ENCODE results near the gene QRICH2.
"Not testable (repeated sequence)": the region's sequence is repeated elsewhere in the genome, so short reads cannot be mapped to it uniquely, and the experiment has no call there.

Gene QRICH2

GRCh38 chr17:76277300-76278267 is 30.5 kb downstream of the QRICH2 start:
- DNase-seq, result no peak

- no peak for DNase-seq
Observed at GRCh38 chr17:76276461-76277299, 31.4 kb downstream of the QRICH2 start.

DNA sequence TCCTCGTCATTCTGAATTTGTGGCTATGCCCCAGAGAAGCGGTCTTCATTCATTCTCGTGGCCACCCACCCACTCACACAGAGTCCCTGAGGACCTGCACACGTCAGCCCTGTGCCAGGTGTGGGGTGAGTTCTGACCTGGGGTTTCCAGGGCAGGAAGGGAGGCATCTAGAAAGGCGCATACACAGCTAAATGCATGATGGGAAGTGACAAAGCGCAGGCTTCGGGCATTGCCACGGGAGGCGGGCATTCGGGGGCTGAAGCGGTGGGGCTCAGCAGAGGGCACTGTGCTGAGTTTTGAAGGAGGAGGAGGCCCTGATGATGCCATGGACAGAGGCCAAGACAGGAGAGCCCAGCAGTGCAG is 32.0 kb downstream of the QRICH2 start:
- DNase-seq, result no peak

DNA sequence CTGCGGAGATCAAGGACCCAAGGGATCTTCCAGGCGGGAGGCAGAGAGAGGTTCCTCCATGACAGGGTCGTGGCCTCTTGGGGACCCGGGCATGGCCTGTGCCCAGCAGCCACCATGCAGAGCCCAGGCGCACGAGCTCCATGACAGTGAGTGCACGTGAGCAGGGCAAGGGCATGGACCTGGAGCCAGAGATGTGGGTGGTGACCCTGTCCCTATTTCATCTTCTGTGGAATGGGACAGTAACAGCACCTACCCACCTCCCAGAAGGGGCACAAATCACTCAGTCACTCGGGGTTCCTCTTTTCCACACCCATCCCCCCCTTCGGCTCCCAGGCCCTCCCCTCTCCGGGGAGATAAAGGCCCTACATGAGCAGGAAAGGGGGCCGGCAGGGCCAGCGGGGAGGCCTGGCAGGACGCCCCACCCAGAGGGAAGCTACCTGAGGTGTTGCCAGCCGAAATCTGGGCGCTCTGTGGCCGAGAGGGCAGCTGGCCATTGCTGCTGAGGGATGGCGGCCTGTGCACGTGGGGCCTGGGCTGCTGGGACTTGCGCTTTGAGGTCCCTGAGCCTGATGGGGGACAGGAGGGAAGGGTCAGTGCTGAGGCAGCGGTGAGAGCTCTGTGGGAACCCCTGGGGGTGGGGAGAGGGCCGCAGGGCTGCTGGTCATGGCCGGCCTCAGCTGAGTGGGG is 32.6 kb downstream of the QRICH2 start:
- DNase-seq, result no peak

DNA sequence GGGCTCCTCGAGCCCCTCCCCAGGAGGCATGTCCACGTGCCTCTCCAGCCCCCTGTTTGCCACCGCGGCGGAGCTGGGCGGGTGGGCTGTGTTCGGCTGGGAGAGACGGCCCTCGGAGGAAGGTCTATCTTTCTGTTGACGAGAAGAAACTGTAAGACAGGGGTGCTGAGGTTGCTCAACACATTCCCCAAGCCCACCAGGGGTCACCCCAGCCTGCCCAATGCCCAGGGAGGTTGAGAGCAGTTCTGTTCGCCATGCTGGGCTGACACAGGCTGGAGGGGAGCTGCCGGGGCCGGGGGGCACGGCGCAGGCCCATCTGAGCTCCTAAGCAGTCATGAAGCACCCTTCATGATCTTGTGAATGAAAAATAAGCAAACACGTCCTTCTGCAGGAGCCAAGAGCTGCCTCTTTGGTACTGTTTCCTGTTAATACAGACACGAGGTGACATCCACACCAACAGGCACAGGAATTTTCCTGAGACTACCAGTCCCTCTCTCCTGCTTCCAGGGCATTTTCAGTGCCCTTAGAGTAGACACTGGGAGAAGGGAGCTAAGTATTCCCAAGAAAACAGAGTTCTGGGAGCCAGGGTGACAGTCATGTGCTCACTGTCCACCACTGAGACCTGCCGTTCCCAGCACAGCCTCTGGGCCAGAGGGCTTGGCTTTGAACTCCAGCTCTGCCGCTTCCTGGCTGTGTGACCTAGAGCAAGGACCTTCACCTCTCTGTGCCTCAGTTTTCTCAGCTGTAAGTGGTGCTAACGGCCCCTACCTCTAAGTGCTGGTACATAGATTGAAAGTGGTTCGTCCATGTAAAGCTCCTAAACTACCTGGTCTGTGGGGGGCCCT is 33.7 kb downstream of the QRICH2 start:
- DNase-seq, result no peak

GRCh38 chr17:76273445-76274111 is 34.5 kb downstream of the QRICH2 start:
- no peak for DNase-seq

DNA sequence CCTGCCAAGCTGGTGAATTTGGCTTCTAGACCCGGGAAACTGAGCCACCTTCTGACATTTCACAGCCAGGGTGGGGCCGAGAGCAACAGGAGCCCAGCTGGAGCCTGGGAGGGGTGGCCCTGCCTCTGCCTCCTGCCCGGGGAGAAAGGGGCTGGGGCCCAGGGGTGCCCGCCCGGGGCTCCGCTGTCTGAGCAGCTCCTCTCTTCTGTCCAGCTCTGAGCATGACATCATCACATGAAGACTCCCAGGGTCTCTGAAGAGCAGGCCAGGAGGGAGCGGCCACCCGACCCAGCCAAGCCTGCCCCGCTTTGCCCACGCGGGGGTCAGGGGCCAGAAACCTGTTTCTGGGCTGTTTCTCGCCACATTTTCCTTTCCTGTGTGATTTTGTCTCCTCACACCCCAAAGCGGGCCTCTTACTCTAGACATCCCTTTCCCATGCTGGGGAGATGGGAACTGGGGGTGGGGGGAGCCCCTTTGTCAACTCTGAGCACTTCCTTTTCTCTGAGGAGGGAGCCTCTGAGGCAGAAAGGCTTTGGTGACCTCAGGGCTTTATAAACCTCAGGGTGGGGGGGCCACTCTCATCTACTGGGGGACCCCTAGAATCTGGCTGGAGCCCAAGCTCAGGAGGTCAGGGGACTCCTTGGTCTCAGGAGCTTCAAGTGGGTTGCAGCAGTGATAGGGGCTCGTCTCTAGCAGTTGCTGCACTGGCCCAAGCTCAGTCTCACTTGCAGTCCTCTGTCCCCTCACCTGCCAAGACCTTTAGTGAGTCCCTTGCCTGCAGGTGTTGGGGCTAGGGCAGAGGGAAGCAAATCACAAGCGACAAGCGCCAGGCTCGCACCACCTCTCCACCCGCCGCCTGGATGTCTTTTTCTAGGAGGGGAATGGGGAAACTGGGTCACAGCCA is 35.3 kb downstream of the QRICH2 start:
- no peak for DNase-seq

- DNase-seq, result no peak
Observed at GRCh38 chr17:76271669-76272540, 36.2 kb downstream of the QRICH2 start.

- no peak for DNase-seq
Observed at GRCh38 chr17:76270770-76271668, 37.1 kb downstream of the QRICH2 start.

DNA sequence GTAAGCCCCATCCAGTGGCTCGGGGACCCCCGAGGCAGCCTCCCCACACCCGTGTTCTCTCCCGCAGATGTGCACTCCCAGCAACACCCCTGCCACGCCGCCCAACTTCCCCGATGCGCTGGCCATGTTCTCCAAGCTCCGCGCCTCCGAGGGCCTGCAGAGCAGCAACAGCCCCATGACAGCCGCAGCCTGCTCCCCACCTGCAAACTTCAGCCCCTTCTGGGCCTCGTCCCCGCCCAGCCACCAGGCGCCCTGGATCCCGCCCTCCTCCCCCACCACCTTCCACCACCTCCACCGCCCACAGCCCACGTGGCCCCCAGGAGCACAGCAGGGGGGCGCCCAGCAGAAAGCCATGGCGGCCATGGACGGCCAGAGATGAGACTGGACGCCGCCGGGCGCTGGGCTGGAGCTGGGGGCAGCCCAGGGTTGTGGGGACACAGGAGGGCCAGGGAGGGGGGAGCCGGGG is 37.9 kb downstream of the QRICH2 start:
- no peak for DNase-seq

DNA sequence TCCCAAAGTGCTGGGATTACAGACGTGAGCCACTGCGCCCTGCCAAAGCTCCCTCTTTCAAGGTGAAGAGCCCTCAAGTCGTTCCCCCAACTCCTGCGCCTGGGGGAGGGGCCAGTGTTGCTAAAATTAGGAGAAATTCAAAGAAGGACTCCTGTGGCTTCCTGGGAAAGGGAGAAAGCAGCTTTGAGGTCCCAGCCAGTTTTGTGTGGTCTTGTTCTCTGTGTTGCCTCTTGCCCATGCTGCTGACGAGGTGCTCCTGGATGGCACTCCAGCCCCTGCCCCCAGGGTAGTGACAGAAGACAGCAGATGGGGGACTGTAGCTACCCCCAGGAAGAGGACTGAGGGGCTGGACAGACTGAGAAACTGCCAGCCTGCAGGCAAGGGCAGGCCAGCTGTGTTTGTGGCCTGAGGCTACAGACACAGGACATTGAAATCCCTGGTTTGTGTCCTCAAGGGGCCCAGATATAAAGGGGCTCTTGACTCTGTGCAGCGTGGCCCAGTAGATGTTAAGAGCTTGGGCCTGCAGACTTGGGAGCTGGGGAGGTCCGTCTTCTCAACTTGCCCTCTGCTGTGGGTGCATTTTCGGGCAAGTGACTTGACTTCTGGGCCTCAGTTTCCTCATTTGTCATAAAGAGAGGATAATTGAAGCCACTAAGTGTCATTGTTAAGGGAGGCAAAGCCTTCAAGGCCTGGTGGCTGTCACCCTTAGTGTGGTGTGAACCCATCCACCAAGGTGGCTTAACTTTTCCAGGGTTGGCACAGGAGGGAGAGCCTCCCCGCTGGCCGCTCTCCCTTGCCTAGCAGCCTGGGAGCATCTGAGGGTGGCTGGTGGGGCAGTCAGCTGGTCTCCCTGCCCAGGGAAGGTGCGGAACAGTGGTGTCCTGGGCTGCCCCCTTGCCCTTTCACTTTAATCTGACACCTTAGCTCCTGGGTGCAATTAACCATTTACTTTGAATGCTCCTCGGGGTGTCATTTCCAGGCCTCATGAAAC is 38.8 kb downstream of the QRICH2 start:
- no peak for DNase-seq

GRCh38 chr17:76268015-76268749 is 39.9 kb downstream of the QRICH2 start:
- DNase-seq, result no peak

DNA sequence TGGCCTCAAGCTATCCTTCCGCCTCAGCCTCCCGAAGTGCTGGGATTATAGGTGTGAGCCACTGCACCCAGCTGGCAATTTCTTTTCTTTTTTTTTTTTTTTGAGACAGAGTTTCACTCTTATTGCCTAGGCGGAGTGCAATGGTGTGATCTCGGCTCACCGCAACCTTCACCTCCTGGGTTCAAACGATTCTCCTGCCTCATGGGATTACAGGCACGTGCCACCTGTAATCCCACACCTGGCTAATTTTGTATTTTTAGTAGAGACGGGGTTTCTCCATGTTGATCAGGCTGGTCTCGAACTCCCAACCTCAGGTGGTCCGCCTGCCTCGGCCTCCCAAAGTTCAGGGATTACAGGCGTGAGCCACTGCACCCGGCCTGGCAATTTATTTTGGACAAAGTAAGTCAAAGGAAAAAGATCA is 40.5 kb downstream of the QRICH2 start:
- not testable (repeated sequence) for DNase-seq

GRCh38 chr17:76267051-76267576 is 41.0 kb downstream of the QRICH2 start:
- DNase-seq, result no peak

- no peak for DNase-seq
Observed at GRCh38 chr17:76266244-76266938, 41.7 kb downstream of the QRICH2 start.

Data from NCI-H774 (cell line).